NCI-H524 treated with DMSO at 0.1 percent for 48 hours (cell line): ENCODE data around the gene DARS2.

ENCODE experiments used
- DNase-seq: peaks from one replicate; lab custom pipeline; 2025; lab: John Stamatoyannopoulos, UW

The DARS2 gene

DNA sequence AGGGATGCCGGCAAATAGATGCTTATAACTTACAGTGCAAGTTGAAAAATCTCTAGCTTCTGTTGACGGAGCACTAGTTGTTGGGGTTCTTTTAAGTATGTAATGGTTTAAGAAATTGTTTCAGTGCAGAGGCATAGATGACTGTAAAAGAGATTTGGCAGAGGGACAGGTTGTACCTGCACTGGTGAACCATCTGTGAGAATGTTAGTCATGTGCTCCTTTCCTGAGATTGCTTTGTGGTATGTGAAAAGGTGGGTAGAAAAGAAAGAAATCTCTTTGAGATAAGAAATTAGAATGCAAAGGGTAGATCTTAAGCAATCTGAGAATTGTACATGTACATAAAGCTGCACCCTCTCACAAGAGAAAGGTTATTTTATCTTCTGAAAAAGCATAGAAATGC lies 63.2 kb downstream of the DARS2 start:
- no peak for DNase-seq

DNA sequence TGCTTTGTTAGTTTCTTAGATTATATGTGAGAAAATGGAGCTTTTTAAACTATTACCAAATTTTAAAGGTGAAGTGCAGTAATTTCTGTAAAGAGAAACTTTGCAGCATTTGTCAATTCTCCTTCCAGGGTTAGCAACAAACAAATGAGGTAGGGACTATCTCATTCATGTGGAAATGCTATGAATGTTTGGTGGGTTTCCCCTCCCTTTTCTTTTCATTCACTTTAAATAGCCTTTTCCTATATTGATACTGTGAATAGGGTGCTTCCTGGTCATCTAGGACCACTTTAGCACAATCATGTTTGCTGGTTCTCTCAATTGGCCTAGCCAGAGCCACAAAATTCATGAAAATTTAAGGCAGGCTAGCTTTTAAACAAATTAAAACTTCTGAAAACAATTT lies 64.3 kb downstream of the DARS2 start:
- DNase-seq, result no peak

DNA sequence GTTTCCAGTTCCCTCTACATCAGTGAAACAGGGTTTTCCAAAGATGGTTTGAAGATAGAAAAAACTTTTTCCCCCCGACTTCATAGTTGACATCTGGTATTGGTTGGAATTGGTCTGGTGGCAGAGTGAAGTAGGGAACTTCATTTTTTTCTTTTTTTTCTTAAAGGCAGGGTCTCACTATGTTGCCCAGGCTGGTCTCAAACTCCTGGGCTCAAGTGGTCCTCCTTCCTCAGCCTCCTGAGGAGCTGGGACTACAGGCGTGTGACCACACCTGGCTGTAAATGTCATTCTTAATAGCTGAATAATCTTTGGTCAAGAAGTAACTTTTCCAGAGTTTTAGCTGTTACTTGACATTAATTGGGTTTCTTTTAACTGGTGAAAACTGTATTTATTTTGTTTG lies 65.4 kb downstream of the DARS2 start:
- DNase-seq, result no peak

DNA sequence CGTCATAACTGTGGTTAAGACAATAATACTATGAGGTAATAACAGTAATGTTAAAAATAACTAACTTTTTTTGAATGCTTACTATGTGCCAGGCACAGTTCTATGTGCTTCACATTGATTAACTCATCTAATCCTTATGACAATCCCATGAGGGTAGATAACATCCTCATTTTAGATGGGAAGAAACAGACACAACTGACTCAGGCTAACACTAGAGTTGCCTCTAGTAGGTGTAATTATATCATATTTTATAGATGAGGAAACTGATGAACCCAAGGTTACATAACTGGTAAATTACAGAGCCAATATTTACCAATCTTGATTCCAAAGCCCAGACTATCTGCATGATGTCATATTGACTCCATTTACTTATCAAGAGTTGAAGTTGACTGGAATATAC lies 69.1 kb downstream of the DARS2 start:
- DNase-seq, result no peak

DNA sequence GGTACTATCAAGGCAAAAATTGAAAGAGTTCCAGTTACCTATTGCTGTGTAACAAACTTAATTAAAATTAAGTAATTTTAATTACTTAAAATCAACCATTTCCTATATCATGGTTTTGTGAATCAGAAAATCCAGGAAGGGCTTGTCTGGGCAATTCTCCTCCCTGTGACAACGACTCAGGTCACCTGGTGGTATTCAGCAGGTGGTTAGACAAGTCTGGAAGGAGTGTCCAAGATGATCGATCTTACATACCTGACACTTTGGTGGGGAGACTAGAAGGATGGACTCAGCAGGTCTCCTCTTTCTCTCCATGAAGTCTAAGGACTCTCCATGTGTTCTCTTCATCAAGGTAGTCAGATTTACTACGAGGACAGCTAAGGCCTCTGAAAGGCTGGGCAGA lies 69.7 kb downstream of the DARS2 start:
- DNase-seq, result no peak

DNA sequence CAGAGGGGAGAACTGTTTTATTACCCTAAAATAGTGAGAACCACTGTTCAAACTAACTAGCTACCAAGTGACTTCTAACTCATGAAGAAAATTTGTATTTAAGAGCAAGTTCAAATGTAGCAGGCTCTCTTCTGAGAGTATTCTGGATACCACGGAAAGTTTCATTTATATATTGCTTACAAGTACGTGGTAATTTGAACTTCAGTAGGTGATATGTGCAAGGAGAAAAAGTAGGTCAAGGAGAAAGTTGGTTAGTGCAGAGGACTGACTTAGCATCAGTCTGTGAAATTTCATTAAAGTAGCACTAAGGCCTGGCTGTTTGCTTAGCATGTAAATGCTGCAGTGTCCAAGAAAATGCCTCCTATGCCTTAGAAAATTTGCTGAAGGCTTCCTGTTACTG lies 76.0 kb downstream of the DARS2 start:
- no peak for DNase-seq

DNA sequence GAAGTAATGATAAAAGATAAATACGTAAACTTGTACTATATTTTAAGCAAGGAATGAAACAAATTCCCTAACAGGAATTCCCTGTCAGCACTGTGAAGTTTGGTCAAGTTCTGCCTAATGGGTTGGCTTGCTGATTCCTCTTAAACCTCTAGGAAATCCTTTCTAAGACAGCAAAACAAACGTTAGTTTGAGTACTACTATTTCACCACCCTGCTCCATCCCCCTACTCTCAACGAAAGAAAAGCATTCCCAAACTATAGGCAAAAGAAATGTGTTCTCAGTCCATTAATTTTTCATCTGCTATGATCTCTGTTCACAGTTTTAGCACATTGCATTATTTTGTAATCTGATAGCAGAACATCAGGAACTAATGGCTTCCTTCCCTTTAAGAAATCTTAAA lies 76.5 kb downstream of the DARS2 start:
- DNase-seq, result no peak

DNA sequence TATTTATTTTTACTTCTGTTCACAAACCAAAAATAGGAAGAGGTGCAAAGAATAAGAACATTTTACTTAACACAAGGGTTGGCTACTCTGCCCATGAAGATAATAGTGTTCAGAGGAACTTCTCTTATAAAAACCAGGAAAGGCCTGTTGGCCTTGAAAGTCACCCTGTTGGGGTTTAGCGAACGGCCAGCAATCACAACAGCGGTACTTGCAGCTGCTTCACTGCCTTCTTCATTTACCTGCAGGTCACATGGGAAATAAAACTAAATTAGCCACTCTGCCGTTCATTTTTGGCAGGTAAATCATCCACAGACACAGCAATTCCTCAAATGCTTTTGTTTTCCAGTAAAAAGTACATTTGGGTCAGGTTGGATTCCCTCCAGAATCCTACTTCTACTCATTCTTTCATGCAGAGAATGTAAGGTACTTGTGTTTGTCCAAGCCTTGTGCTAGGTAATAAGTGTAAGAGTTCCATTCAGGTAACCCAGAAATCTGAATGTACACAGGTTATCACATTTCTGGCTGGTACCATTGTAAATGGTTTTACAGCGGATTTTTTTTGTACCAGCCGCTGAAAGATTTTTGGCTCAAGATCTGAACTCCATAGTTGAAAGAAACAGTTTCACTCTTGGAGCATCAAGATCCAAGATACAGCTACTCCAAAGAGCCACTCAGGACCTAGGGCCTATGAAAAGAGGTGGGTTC lies 79.5 kb downstream of the DARS2 start:
- DNase-seq, result no peak
